Motor neuron (in vitro differentiated cells): ENCODE data around the gene ADGRB2. TPM values are rescaled to one million over a fixed set of nuclear protein-coding genes. Genes with fewer than 3 reads are reported as not detected.
A peak's percentile ranks its signal among the peaks of the same experiment; 100 is the strongest.

Source experiments
- ATAC-seq, 8 experiments: fragments of 200-7000 bp; cut with Tn5 transposase; replicated peaks in 6 of 8; 2 replicates each; pipeline ENCODE4 v1.8.0; 2021; ENCODE audit warnings: mild to moderate bottlenecking in 8 of 8, moderate library complexity in 8 of 8
- H3K27ac ChIP-seq, 2 donors: fragments of 250-450 bp; sonication (Bioruptor Pico); 2 replicates each; pipeline ENCODE4 v1.9.0; 2021; ENCODE audit warnings: antibody characterized with exemption in 2 of 2, mild to moderate bottlenecking in 2 of 2, moderate library complexity in 1 of 2
- H3K4me1 ChIP-seq, 2 donors: fragments of 250-450 bp; sonication (Bioruptor Pico); replicated peaks in 1 of 2; 2 replicates each; pipeline ENCODE4 v1.6.1; 2021; ENCODE audit warnings: antibody characterized with exemption in 2 of 2, mild to moderate bottlenecking in 2 of 2, moderate library complexity in 1 of 2
- H3K4me3 ChIP-seq, 5 donors: fragments of 250-450 bp; sonication (Bioruptor Pico); 2 replicates each; pipeline ENCODE4 v1.9.0; 2021; ENCODE audit warnings: antibody characterized with exemption in 5 of 5, mild to moderate bottlenecking in 5 of 5, moderate library complexity in 4 of 5
- WGBS, 10 experiments: fragments of 450-650 bp; shearing (Covaris generic); methylation state at CpG; one replicate each; pipeline ENCODE4 v1.0.0; 2022; 5-methylcytosine and 5-hydroxymethylcytosine counted together
- in situ Hi-C, 9 experiments: fragments of 400-800 bp; cut with MboI; loops; one replicate each; pipeline ENCODE4 v1.15.0; 2021; ENCODE audit warnings: low sequenced_read_pairs in 9 of 9, low pct_unique_long_range_greater_than_20kb in 2 of 9; ENCODE audit not compliant: unreplicated experiment in 9 of 9
- total RNA-seq, 8 experiments: library from RNA; unstranded; fragments of 300-600 nt; gene quantifications; 2 replicates each; pipeline versions ENCODE4 v1.2.3 to v1.2.4, GENCODE V29; 2022

ADGRB2 gene
- total RNA-seq, 8 experiments from 2014 or later: 3.7 to 60.2 (median 35.4) TPM

- in situ Hi-C loops: loop anchor here in 1 of 9 experiments (25.0 kb wide), 1 partner anchor 103 kb away; no protein-coding TSS in a partner anchor
- Histone ChIP-seq H3K27ac (no peak overlapping the region), H3K4me3 (no peak overlapping the region), H3K4me1 (peaks cover 55 to 58% of the 10 kb centered on the region in 2 donors)
- no peak for ATAC-seq
- 20 to 100% (median 80%) methylated on average over 1 to 5 of the region's 6 CpGs; no CpG with 5 or more reads in 3 of the 10 experiments for WGBS, 10 experiments
Observed at GRCh38 chr1:31765516-31765915, 1.4 kb upstream of the ADGRB2 start.

DNA sequence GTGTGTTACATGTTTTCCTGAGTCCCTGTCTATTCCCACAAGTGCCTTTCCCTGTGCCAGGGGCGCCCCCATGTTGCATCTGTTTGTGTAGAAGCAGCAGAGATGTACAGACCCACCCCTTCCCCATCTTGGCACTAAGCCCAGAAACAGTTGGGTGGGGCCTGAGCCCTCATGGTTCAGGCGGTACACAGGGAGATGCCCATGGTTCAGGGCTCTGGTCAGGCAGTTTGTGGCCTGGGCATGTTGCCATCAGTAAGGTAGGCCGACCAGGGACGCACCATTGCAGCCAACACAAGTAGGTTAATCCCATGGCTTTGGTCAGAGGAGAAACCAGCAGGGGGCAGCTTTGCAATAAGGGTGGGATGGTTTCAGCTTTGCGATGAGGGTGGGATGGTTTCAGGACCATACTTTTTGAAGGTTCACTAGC, 914 bp upstream of the ADGRB2 start:
- no peak overlapping the region for H3K27ac ChIP-seq
- 0 to 80% (median 56%) methylated on average over 1 to 4 of the region's 5 CpGs; no CpG with 5 or more reads in 3 of the 10 experiments for WGBS, 10 experiments
- in situ Hi-C loops: loop anchor here in 1 of 9 experiments (25.0 kb wide), 1 partner anchor 103 kb away; no protein-coding TSS in a partner anchor

DNA sequence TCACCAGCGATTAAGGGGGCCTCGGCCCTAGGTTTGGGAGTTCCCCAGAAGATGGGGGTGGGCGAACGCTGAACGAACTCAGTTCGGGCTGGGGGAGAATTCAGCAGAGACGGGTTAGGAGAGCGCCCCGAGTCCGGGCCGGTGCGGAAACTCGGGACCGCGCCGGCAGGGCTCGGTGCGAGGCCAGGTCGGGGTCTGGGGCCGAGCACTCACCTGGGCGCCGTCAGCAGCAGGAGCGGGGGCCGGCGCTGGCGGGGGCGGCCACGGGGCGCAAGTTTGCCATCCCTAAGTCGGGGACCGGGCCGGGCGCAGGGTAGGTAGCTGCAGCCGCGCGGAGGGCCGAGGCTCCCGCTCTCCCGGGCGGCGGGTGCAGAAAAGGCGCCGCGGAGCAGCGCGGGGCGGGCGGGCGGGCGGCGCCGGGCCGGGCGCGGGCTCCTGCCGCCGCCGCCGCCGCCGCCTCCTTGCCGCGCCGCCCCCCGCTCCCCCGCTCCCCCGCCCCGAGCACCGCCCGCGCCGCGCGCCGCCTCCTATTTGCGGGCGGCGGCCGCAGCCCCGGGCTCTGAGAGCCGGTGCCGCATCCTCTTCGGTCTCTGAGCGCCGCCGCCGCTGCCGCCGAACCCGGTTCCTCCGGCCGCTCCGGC, 349 bp downstream of the ADGRB2 start:
- peaks cover 63% of the 10 kb centered on the region in 2 donors for H3K4me1 ChIP-seq
- in situ Hi-C loops: loop anchor here in 1 of 9 experiments (25.0 kb wide), 1 partner anchor 101 kb away; no protein-coding TSS in a partner anchor
- H3K4me3 ChIP-seq: peak overlapping the region; percentile 54 to 95 (median 74)
- H3K27ac ChIP-seq: peak overlapping the region; percentile 21 to 49
- WGBS, 10 experiments: no CpG with 5 or more reads among the region's 93 CpGs
- ATAC-seq: peak in 2 of 8 experiments; percentile 1 to 4

More for the DNA sequence above, 914 bp upstream of the ADGRB2 start:
- Histone ChIP-seq H3K4me3 (peak overlapping the region in 2 of 5 donors; percentile 54 to 74), H3K4me1 (peaks cover 57% of the 10 kb centered on the region in 2 donors)
- peak in 4 of 8 experiments; percentile 4 to 15 (median 8) for ATAC-seq

GRCh38 chr1:31762726-31763670, 1.1 kb downstream of the ADGRB2 start:
- peak in 7 of 8 experiments; percentile 6 to 58 (median 26) for ATAC-seq
- H3K4me1 ChIP-seq: peaks cover 71% of the 10 kb centered on the region in 2 donors
- in situ Hi-C loops: loop anchor here in 1 of 9 experiments (25.0 kb wide), 1 partner anchor 101 kb away; no protein-coding TSS in a partner anchor
- WGBS, 10 experiments: 0% methylated on average over 4 of the region's 60 CpGs; no CpG with 5 or more reads in 9 of the 10 experiments
- H3K4me3 ChIP-seq: peak overlapping the region; percentile 54 to 95 (median 74)
- no peak overlapping the region for H3K27ac ChIP-seq

GRCh38 chr1:31762323-31762722, 1.8 kb downstream of the ADGRB2 start:
- peaks cover 70 to 74% of the 10 kb centered on the region in 2 donors for H3K4me1 ChIP-seq
- in situ Hi-C loops: loop anchor here in 1 of 9 experiments (25.0 kb wide), 1 partner anchor 100 kb away; no protein-coding TSS in a partner anchor
- WGBS, 10 experiments: 50 to 74% methylated on average over 2 to 3 of the region's 7 CpGs; no CpG with 5 or more reads in 8 of the 10 experiments
- H3K27ac ChIP-seq: peak overlapping the region in 1 of 2 donors; percentile 11
- peak overlapping the region; percentile 54 to 95 (median 74) for H3K4me3 ChIP-seq
- no peak for ATAC-seq

DNA sequence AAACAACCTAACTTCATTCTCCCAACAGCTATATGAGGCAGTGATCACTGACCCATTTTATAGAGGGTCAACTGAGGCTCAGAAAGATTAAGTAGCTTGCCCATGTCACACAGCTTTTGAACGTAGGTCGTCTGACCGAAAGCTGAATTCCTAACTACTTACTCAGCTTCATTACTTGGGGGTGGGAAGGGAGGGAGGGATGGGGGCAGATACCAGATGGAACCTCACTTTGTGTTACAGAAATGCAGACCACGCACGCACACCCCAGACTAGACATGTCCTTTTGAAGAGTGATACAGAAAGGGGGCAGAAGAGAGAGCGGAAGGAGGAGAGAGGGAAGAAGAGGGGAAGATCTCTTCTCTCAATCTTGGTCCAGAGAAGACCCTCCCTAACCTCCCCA, 2.3 kb downstream of the ADGRB2 start:
- Histone ChIP-seq H3K4me3 (peak overlapping the region in 4 of 5 donors; percentile 32 to 95 (median 64)), H3K4me1 (peaks cover 65 to 70% of the 10 kb centered on the region in 2 donors), H3K27ac (no peak overlapping the region)
- no peak for ATAC-seq
- in situ Hi-C loops: loop anchor here in 1 of 9 experiments (25.0 kb wide), 1 partner anchor 100 kb away; no protein-coding TSS in a partner anchor
- WGBS, 10 experiments: 20 to 63% (median 40%) methylated on average over 1 to 5 of the region's 6 CpGs; no CpG with 5 or more reads in 7 of the 10 experiments

GRCh38 chr1:31760471-31761470, 3.4 kb downstream of the ADGRB2 start:
- Histone ChIP-seq H3K4me3 (peak overlapping the region; percentile 26 to 48 (median 32)), H3K4me1 (peaks cover 54 to 59% of the 10 kb centered on the region in 2 donors), H3K27ac (peak overlapping the region; percentile 80 to 86)
- 0 to 3% (median 1%) methylated on average over 1 to 6 of the region's 63 CpGs; no CpG with 5 or more reads in 6 of the 10 experiments for WGBS, 10 experiments
- in situ Hi-C loops: loop anchor here in 1 of 9 experiments (25.0 kb wide), 1 partner anchor 98 kb away; no protein-coding TSS in a partner anchor
- peak; percentile 21 to 67 (median 54) for ATAC-seq

DNA sequence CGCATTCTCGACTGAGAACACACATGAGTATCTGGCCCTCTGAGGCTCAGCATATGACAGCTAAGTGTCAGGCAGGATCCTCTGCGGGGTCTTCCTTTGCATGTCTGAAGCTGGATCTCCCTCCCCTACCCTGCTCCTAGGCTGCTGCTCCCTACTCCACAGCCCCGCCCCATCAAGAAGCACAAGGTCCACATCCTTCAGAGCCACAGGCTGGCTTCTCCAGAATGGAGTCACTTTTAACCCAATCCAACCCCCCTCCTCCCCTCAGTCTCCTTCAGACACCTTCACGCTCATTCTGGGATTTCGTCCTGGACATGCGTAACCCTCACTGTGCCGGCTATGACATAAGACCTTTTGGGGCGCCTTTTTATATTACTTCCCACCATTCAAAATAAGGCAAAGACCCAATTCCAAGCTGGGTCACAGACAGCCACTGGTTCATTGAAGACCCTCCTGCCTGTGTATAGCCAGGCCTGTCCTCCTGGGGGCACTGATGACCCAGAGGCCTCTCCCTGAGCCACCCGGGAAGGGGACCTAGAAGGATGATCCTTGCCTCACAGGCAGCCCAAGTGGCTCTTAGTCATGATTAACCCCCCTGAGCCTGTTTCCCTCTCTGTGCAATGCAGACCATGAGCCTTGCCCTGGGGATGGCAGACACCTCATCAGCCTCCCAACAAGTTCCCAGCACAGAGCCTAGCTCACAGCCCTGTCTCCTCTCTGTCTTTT, 4.7 kb downstream of the ADGRB2 start:
- WGBS, 10 experiments: 43 to 82% (median 57%) methylated on average over 1 to 7 of the region's 10 CpGs; no CpG with 5 or more reads in 4 of the 10 experiments
- Histone ChIP-seq H3K4me3 (peak overlapping the region in 1 of 5 donors; percentile 48), H3K4me1 (peaks cover 41 to 46% of the 10 kb centered on the region in 2 donors), H3K27ac (peak overlapping the region; percentile 80 to 86)
- peak in 5 of 8 experiments; percentile 10 to 54 (median 47) for ATAC-seq
- in situ Hi-C loops: loop anchor here in 1 of 9 experiments (25.0 kb wide), 1 partner anchor 97 kb away; no protein-coding TSS in a partner anchor

- ATAC-seq: no peak
- in situ Hi-C loops: loop anchor here in 1 of 9 experiments (25.0 kb wide), 1 partner anchor 97 kb away; no protein-coding TSS in a partner anchor
- H3K4me1 ChIP-seq: peaks cover 41 to 45% of the 10 kb centered on the region in 2 donors
Observed at GRCh38 chr1:31758823-31759222, 5.3 kb downstream of the ADGRB2 start.

GRCh38 chr1:31757989-31758388, 6.2 kb downstream of the ADGRB2 start:
- H3K4me1 ChIP-seq: peaks cover 41 to 44% of the 10 kb centered on the region in 2 donors
- 83 to 100% (median 92%) methylated on average over 1 to 6 of the region's 6 CpGs; no CpG with 5 or more reads in 5 of the 10 experiments for WGBS, 10 experiments
- no peak for ATAC-seq
- no peak overlapping the region for H3K4me3 ChIP-seq
- in situ Hi-C loops: loop anchor here in 1 of 9 experiments (25.0 kb wide), 1 partner anchor 96 kb away; no protein-coding TSS in a partner anchor
- H3K27ac ChIP-seq: peak overlapping the region; percentile 10 to 86

More at GRCh38 chr1:31758823-31759222, 5.3 kb downstream of the ADGRB2 start:
- WGBS, 10 experiments: 20 to 40% (median 40%) methylated on average over 1 of the region's 7 CpGs; no CpG with 5 or more reads in 7 of the 10 experiments
- Histone ChIP-seq H3K4me3 (no peak overlapping the region), H3K27ac (peak overlapping the region; percentile 80 to 86)
